MM.1S (cell line): ENCODE measurements around the gene CHAF1B.
"Not testable (repeated sequence)": the region's sequence is repeated elsewhere in the genome, so short reads cannot be mapped to it uniquely, and the experiment has no call there.

ENCODE experiments used
- DNase-seq: peaks from one replicate; pipeline ENCODE4 v3.0.0-alpha.2; 2015
- H2AFZ ChIP-seq: fragments of 300-600 bp; sonication (generic); 2 replicates; pipeline ENCODE4 v1.6.0; 2016; ENCODE audit warnings: antibody characterized with exemption, low read length
- H3F3A ChIP-seq: fragments of 300-600 bp; sonication (generic); 2 replicates; pipeline ENCODE4 v1.6.1; 2016; ENCODE audit warnings: mild to moderate bottlenecking, antibody characterized with exemption, low read length, moderate library complexity, mixed read lengths; ENCODE audit not compliant: insufficient read depth
- H3K27ac ChIP-seq: fragments of 300-600 bp; sonication (generic); 2 replicates; pipeline ENCODE4 v1.5.1; 2016; ENCODE audit warnings: mild to moderate bottlenecking, low read length
- H3K27me3 ChIP-seq: fragments of 300-600 bp; sonication (generic); replicated peaks from 2 replicates; pipeline ENCODE4 v1.6.0; 2016; ENCODE audit warnings: low read length; ENCODE audit not compliant: insufficient read depth
- H3K36me3 ChIP-seq: fragments of 300-600 bp; sonication (generic); replicated peaks from 2 replicates; pipeline ENCODE4 v1.6.1; 2016; ENCODE audit warnings: mild to moderate bottlenecking, low read length, mixed read lengths; ENCODE audit not compliant: insufficient read depth
- H3K4me1 ChIP-seq: fragments of 300-600 bp; sonication (generic); 2 replicates; pipeline ENCODE4 v1.6.1; 2016; ENCODE audit warnings: low read length, mixed read lengths
- H3K4me2 ChIP-seq: fragments of 300-600 bp; sonication (generic); 2 replicates; pipeline ENCODE4 v1.6.0; 2016; ENCODE audit warnings: low read depth, low read length
- H3K4me3 ChIP-seq: fragments of 300-600 bp; sonication (generic); 2 replicates; pipeline ENCODE4 v1.5.1; 2016; ENCODE audit warnings: low read length, mixed read lengths
- H3K79me2 ChIP-seq: fragments of 300-600 bp; sonication (generic); 2 replicates; pipeline ENCODE4 v1.6.1; 2016; ENCODE audit warnings: mixed run types, low read length, mixed read lengths
- H3K9ac ChIP-seq: fragments of 300-600 bp; sonication (generic); 2 replicates; pipeline ENCODE4 v1.6.1; 2016; ENCODE audit warnings: low read length, mixed read lengths
- H3K9me2 ChIP-seq: fragments of 300-600 bp; sonication (generic); replicated peaks from 2 replicates; pipeline ENCODE4 v1.6.1; 2016; ENCODE audit warnings: mild to moderate bottlenecking, low read length, mixed read lengths; ENCODE audit not compliant: insufficient read depth
- H3K9me3 ChIP-seq: fragments of 300-600 bp; sonication (generic); replicated peaks from 2 replicates; pipeline ENCODE4 v1.6.1; 2016; ENCODE audit warnings: mild to moderate bottlenecking, low read length, mixed read lengths; ENCODE audit not compliant: insufficient read depth
- H4K20me1 ChIP-seq: fragments of 300-600 bp; sonication (generic); 2 replicates; pipeline ENCODE4 v1.6.1; 2016; ENCODE audit warnings: mild to moderate bottlenecking, low read length, moderate library complexity, mixed read lengths; ENCODE audit not compliant: insufficient read depth
- EZH2 ChIP-seq: fragments of 300-600 bp; sonication (generic); optimal IDR thresholded peaks from 2 replicates; pipeline ENCODE3; 2017; ENCODE audit warnings: low read depth, mild to moderate bottlenecking, antibody characterized with exemption, low read length, mixed read lengths
- EZH2phosphoT487 ChIP-seq: fragments of 300-600 bp; sonication (generic); IDR thresholded peaks from 2 replicates; pipeline ENCODE4 v1.6.1; 2018; ENCODE audit warnings: antibody characterized with exemption, low read length
- TF ChIP-seq, protein P1 (sequence below): fragments of 300-600 bp; sonication (generic); IDR thresholded peaks from 2 replicates; pipeline ENCODE4 v1.5.1; 2016; ENCODE audit warnings: antibody characterized with exemption, low read length, mixed read lengths

CHAF1B gene

DNA sequence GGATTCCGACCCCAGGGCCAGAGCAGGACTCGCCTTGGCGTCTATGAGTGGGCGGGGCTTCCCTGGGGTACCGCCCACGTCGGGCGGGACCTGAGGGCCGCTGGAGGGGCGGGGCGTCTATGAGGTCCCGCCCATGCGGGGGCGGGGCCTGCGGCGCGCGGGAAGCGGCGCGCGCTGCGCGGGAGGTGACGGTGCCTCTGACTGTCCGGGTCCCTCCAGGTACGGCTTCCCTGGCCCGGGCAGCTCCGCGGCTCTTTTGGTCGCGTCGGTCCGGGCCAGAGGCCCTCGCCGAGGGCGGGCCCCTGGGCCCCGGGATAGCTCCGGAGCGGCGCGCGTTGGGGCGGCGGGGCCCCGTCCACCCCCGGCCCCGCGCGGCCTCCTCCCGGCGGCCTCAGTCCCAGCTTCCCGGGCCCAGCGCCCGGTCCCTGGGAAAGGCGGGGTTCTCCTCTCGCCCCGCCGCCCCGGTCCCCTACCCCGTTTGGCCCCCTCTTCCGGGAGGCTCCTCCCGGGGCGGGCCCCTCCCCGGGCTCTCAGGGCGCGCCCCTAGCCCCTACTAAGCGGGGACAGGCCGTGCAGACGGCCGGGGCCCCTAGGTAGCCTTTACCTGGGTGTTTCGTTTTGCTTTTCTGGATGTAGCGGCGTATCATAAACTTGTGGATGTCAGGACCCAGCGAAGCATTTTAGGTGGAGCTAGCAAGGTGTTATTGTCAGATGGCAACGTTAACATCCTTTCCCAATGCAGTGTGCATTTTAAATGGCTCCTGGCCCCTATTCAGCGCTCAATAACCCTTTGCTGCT lies at the start of gene CHAF1B:
CHAF1B (plus strand) TSS at position 160 of the 798 bp plus-strand sequence. CDS start 745 bp downstream, outside the sequence.
- H3K4me2 ChIP-seq, result peak within 1 kb of the TSS; percentile 70
- peak; percentile 93 for DNase-seq
- no peaks in the 10 kb centered on the region for H4K20me1 ChIP-seq
- TF ChIP-seq, protein P1, sequence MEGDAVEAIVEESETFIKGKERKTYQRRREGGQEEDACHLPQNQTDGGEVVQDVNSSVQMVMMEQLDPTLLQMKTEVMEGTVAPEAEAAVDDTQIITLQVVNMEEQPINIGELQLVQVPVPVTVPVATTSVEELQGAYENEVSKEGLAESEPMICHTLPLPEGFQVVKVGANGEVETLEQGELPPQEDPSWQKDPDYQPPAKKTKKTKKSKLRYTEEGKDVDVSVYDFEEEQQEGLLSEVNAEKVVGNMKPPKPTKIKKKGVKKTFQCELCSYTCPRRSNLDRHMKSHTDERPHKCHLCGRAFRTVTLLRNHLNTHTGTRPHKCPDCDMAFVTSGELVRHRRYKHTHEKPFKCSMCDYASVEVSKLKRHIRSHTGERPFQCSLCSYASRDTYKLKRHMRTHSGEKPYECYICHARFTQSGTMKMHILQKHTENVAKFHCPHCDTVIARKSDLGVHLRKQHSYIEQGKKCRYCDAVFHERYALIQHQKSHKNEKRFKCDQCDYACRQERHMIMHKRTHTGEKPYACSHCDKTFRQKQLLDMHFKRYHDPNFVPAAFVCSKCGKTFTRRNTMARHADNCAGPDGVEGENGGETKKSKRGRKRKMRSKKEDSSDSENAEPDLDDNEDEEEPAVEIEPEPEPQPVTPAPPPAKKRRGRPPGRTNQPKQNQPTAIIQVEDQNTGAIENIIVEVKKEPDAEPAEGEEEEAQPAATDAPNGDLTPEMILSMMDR, result no peak
- TF ChIP-seq EZH2phosphoT487 (no peak), EZH2 (no peak)
- H3K79me2 ChIP-seq, result peaks cover 19% of the 10 kb centered on the region
- H2AFZ ChIP-seq, result peak within 1 kb of the TSS; percentile 80
- H3K4me1 ChIP-seq, result peaks cover 5% of the 10 kb centered on the region; the same call in 1 of the 2 replicates
- H3K9ac ChIP-seq, result peak within 1 kb of the TSS; percentile 90
- no peaks in the 10 kb centered on the region for H3K9me3 ChIP-seq
- peak within 1 kb of the TSS; percentile 76 for H3K4me3 ChIP-seq
- H3K9me2 ChIP-seq, result no peaks in the 10 kb centered on the region
- no peaks in the 10 kb centered on the region for H3K27me3 ChIP-seq
- no peaks in the 10 kb centered on the region for H3F3A ChIP-seq
- H3K27ac ChIP-seq, result peak within 1 kb of the TSS; percentile 25; the same call in 1 of the 2 replicates
- H3K36me3 ChIP-seq, result no peaks in the 10 kb centered on the region

DNA sequence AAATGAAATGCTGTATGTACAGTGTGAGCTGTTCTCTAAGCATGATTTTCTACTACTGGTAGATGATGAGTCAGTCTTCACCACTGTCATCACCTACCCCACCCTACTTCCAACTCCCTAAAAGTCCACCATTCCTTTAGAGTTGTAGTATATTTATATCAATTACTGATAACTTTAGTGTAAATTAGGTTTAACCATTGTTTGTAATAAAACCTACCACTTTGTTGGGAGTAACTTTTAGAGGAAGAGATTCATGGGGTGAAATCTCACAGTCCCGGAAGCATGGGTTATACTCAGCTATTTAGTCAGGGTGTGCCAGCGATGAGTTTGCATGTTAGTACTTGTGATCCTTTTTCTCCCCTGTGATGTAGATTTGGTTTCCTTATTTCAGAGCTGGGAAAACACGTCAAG lies 48.1 kb upstream of the CHAF1B start:
- no peak overlapping the region for H3K9ac ChIP-seq
- no peak overlapping the region for H3K4me2 ChIP-seq
- no peaks in the 10 kb centered on the region for H3K4me1 ChIP-seq
- DNase-seq, result no peak
- no peak overlapping the region for H3K4me3 ChIP-seq
- H3K27ac ChIP-seq, result no peak overlapping the region
- H3K27me3 ChIP-seq, result no peaks in the 10 kb centered on the region
- no peaks in the 10 kb centered on the region for H4K20me1 ChIP-seq
- no peak overlapping the region for H2AFZ ChIP-seq
- no peaks in the 10 kb centered on the region for H3K9me2 ChIP-seq
- TF ChIP-seq, protein P1, result no peak
- TF ChIP-seq EZH2phosphoT487 (no peak), EZH2 (no peak)
- peaks cover 11% of the 10 kb centered on the region for H3K36me3 ChIP-seq
- H3K79me2 ChIP-seq, result peaks cover 19% of the 10 kb centered on the region
- no peaks in the 10 kb centered on the region for H3K9me3 ChIP-seq
- no peaks in the 10 kb centered on the region for H3F3A ChIP-seq

DNA sequence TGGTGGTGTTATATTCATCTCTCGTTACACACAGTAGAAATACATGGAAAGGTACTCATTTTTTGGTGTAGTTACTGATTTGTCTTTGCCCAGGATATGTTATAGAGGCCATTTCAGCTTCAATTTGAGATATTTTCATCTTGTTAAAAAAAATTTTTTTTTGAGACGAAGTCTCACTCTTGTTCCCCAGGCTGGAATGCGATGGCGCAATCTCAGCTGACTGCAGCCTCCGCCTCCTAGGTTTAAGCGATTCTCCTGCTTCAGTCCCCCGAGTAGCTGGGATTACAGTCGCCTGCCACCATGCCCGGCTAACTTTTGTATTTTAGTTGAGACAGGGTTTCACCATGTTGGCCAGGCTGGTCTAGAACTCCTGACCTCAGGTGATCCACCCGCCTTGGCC lies 46.2 kb upstream of the CHAF1B start:
- Histone ChIP-seq H3K9me2 (no peaks in the 10 kb centered on the region), H3K4me2 (no peak overlapping the region), H3K27ac (no peak overlapping the region), H3K27me3 (no peaks in the 10 kb centered on the region), H3K9ac (no peak overlapping the region), H3K79me2 (peaks cover 7% of the 10 kb centered on the region; the same call in 1 of the 2 replicates), H3K36me3 (peaks cover 11% of the 10 kb centered on the region), H4K20me1 (no peaks in the 10 kb centered on the region), H3K9me3 (no peaks in the 10 kb centered on the region), H2AFZ (no peak overlapping the region), H3K4me1 (no peaks in the 10 kb centered on the region), H3K4me3 (no peak overlapping the region), H3F3A (no peaks in the 10 kb centered on the region)
- TF ChIP-seq EZH2phosphoT487 (no peak), EZH2 (no peak)
- TF ChIP-seq, protein P1, result no peak
- DNase-seq, result no peak

DNA sequence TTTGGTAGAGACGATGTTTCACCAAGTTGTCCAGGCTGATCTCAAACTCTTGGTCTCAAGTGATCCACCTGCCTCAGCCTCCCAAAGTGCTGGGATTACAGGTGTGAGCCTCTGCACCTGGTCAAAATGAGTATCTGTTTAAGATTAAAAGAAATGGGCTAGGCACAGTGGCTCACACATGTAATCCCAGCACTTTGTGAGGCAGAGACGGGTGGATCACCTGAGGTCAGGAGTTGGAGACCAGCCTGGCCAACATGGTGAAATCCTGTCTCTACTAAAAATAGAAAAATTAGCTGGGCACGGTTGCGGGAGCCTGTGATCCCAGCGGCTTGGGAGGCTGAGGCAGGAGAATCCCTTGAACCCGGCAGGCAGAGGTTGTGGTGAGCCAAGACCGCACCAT lies 42.6 kb upstream of the CHAF1B start:
- H3K9me3 ChIP-seq, H3K4me3 ChIP-seq, DNase-seq, H3K4me2 ChIP-seq, H3K36me3 ChIP-seq, H3K27me3 ChIP-seq, H4K20me1 ChIP-seq, H3F3A ChIP-seq, H3K4me1 ChIP-seq, H3K79me2 ChIP-seq, H3K27ac ChIP-seq, H2AFZ ChIP-seq, H3K9me2 ChIP-seq, H3K9ac ChIP-seq: not testable (repeated sequence)
